GM12865 (cell line): ENCODE results near the gene C1orf159.

ENCODE experiments used
- DNase-seq: peaks from one replicate; pipeline ENCODE4 v3.0.0; 2010; ENCODE audit warnings: low read depth
- H3K4me3 ChIP-seq: 2 replicates; pipeline ENCODE4 v1.5.1; 2011; ENCODE audit warnings: mild to moderate bottlenecking, low read depth, low read length, control low read depth
- CTCF ChIP-seq: IDR thresholded peaks from 2 replicates; pipeline ENCODE4 v1.5.1; 2011; ENCODE audit warnings: low read length, control low read depth, low read depth, inconsistent platforms; ENCODE audit not compliant: insufficient read depth; ENCODE audit errors: missing control alignments

The C1orf159 gene

GRCh38 chr1:1094981-1095380 lies 20.9 kb downstream of the C1orf159 start:
- DNase-seq = no peak
- no peak overlapping the region for H3K4me3 ChIP-seq
- no peak for TF ChIP-seq CTCF

- TF ChIP-seq CTCF = no peak
- H3K4me3 ChIP-seq = no peak overlapping the region
- no peak for DNase-seq
These were observed 22.3 kb downstream of the C1orf159 start for GRCh38 chr1:1093610-1093943.

GRCh38 chr1:1092894-1093609 lies 22.8 kb downstream of the C1orf159 start:
- TF ChIP-seq CTCF = no peak
- DNase-seq = no peak
- H3K4me3 ChIP-seq = no peak overlapping the region

- no peak overlapping the region for H3K4me3 ChIP-seq
- DNase-seq = no peak
- TF ChIP-seq CTCF = no peak
These were observed 23.6 kb downstream of the C1orf159 start for GRCh38 chr1:1092149-1092855.

- no peak overlapping the region for H3K4me3 ChIP-seq
- no peak for TF ChIP-seq CTCF
- no peak for DNase-seq
These were observed 24.3 kb downstream of the C1orf159 start for GRCh38 chr1:1091344-1092148.

- no peak for TF ChIP-seq CTCF
- H3K4me3 ChIP-seq = no peak overlapping the region
- no peak for DNase-seq
These were observed 25.2 kb downstream of the C1orf159 start for GRCh38 chr1:1090424-1091343.
